SK-N-SH treated with all-trans-retinoic acid at 6 μM for 48 hours (cell line): ENCODE results near the gene FBXL14.

Source experiments
- ATAC-seq: fragments of 200-7000 bp; cut with Tn5 transposase; 3 replicates; pipeline ENCODE4 v1.9.1; 2020; ENCODE audit warnings: mild to moderate bottlenecking, moderate library complexity
- ARNTL ChIP-seq: fragments of 450-650 bp; formaldehyde crosslinking; IDR thresholded peaks from 2 replicates; pipeline ENCODE4 v1.5.0; 2020; ENCODE audit warnings: low read depth, mild to moderate bottlenecking, moderate library complexity, borderline replicate concordance
- BACH2 ChIP-seq: fragments of 250-450 bp; sonication (Bioruptor Pico); IDR thresholded peaks from 2 replicates; pipeline ENCODE4 v1.9.0; 2021; ENCODE audit warnings: mild to moderate bottlenecking, borderline replicate concordance
- CREB5 ChIP-seq: fragments of 250-450 bp; sonication (Bioruptor Pico); IDR thresholded peaks from 2 replicates; pipeline ENCODE4 v1.5.1; 2020; ENCODE audit warnings: low read depth, mild to moderate bottlenecking, moderate library complexity
- CSDC2 ChIP-seq: fragments of 250-450 bp; sonication (Bioruptor Pico); IDR thresholded peaks from 2 replicates; pipeline ENCODE4 v1.5.0; 2020; ENCODE audit warnings: mild to moderate bottlenecking, moderate library complexity
- CSRNP3 ChIP-seq: fragments of 250-450 bp; sonication (Bioruptor Pico); IDR thresholded peaks from 2 replicates; pipeline ENCODE4 v1.5.1; 2021; ENCODE audit warnings: mild to moderate bottlenecking, moderate library complexity
- ESRRG ChIP-seq: fragments of 250-450 bp; sonication (Bioruptor Pico); IDR thresholded peaks from 2 replicates; pipeline ENCODE4 v1.6.1; 2021; ENCODE audit warnings: mild to moderate bottlenecking
- GLIS3 ChIP-seq: fragments of 250-450 bp; sonication (Bioruptor Pico); IDR thresholded peaks from 2 replicates; pipeline ENCODE4 v1.5.0; 2020; ENCODE audit warnings: mild to moderate bottlenecking, moderate library complexity
- ISL1 ChIP-seq: fragments of 250-450 bp; sonication (Bioruptor Pico); IDR thresholded peaks from 2 replicates; pipeline ENCODE4 v2.1.2; 2022; ENCODE audit warnings: mild to moderate bottlenecking, moderate library complexity
- OSR1 ChIP-seq: fragments of 250-450 bp; sonication (Bioruptor Pico); IDR thresholded peaks from 2 replicates; pipeline ENCODE4 v1.8.0; 2022; ENCODE audit warnings: moderate library complexity, mild to moderate bottlenecking, inconsistent platforms
- POU6F1 ChIP-seq: fragments of 250-450 bp; sonication (Bioruptor Pico); IDR thresholded peaks from 2 replicates; pipeline ENCODE4 v1.8.0; 2021; ENCODE audit warnings: low read depth, mild to moderate bottlenecking, moderate library complexity, borderline replicate concordance
- RARB ChIP-seq: fragments of 250-450 bp; sonication (Bioruptor Pico); IDR thresholded peaks from 2 replicates; pipeline ENCODE4 v1.8.0; 2021; ENCODE audit warnings: mild to moderate bottlenecking, moderate library complexity
- SNAI2 ChIP-seq: fragments of 250-450 bp; sonication (Bioruptor Pico); IDR thresholded peaks from 2 replicates; pipeline ENCODE4 v1.5.0; 2020; ENCODE audit warnings: mild to moderate bottlenecking, moderate library complexity
- TCF4 ChIP-seq: fragments of 250-450 bp; sonication (Bioruptor Pico); IDR thresholded peaks from 2 replicates; pipeline ENCODE4 v1.8.0; 2021; ENCODE audit warnings: mild to moderate bottlenecking, moderate library complexity, borderline replicate concordance
- TOX ChIP-seq: fragments of 250-450 bp; sonication (Bioruptor Pico); IDR thresholded peaks from 2 replicates; pipeline ENCODE4 v1.8.0; 2021; ENCODE audit warnings: mild to moderate bottlenecking, moderate library complexity, borderline replicate concordance
- TSHZ2 ChIP-seq: fragments of 250-450 bp; sonication (Bioruptor Pico); IDR thresholded peaks from 2 replicates; pipeline ENCODE4 v1.5.0; 2020; ENCODE audit warnings: mild to moderate bottlenecking, moderate library complexity
- ZFP3 ChIP-seq: fragments of 250-450 bp; sonication (Bioruptor Pico); IDR thresholded peaks from 2 replicates; pipeline ENCODE4 v1.5.0; 2020; ENCODE audit warnings: mild to moderate bottlenecking, moderate library complexity
- ZFP30 ChIP-seq: fragments of 450-650 bp; formaldehyde crosslinking; IDR thresholded peaks from 2 replicates; pipeline ENCODE4 v1.5.0; 2022; ENCODE audit warnings: mild to moderate bottlenecking, moderate library complexity
- ZNF565 ChIP-seq: fragments of 450-650 bp; formaldehyde crosslinking; conservative IDR thresholded peaks from 2 replicates; pipeline ENCODE4 v1.5.0; 2020; ENCODE audit warnings: low read depth, mild to moderate bottlenecking, moderate library complexity
- ZNF70 ChIP-seq: fragments of 450-650 bp; formaldehyde crosslinking; IDR thresholded peaks from 2 replicates; pipeline ENCODE4 v1.5.0; 2020; ENCODE audit warnings: mild to moderate bottlenecking, moderate library complexity
- ZNF8 ChIP-seq: fragments of 450-650 bp; formaldehyde crosslinking; IDR thresholded peaks from 2 replicates; pipeline ENCODE4 v1.5.0; 2020; ENCODE audit warnings: mild to moderate bottlenecking, moderate library complexity

FBXL14 gene

GRCh38 chr12:1594261-1595025, at the start of gene FBXL14:
TSS of gene FBXL14 (minus strand) at chr12:1594581. CDS start at chr12:1594066, 515 bp downstream.
- ATAC-seq = peak; percentile 73
- TF ChIP-seq ZFP30 (CRISPR knock-in tag) = no peak
- no peak for TF ChIP-seq GLIS3
- TF ChIP-seq ZNF8 (CRISPR knock-in tag) = no peak
- TF ChIP-seq RARB (CRISPR knock-in tag) = no peak
- TF ChIP-seq ESRRG (CRISPR knock-in tag) = no peak
- TF ChIP-seq CSDC2 (CRISPR knock-in tag) = no peak
- TF ChIP-seq CREB5 (CRISPR knock-in tag) = no peak
- TF ChIP-seq BACH2 (CRISPR knock-in tag) = no peak
- TF ChIP-seq TCF4 (CRISPR knock-in tag) = no peak
- TF ChIP-seq TOX (CRISPR knock-in tag) = no peak
- TF ChIP-seq ZFP3 (CRISPR knock-in tag) = no peak
- TF ChIP-seq CSRNP3 (CRISPR knock-in tag) = no peak
- no peak for TF ChIP-seq SNAI2 (CRISPR knock-in tag)
- TF ChIP-seq ZNF565 = no peak
- no peak for TF ChIP-seq OSR1 (CRISPR knock-in tag)
- TF ChIP-seq TSHZ2 (CRISPR knock-in tag) = no peak
- no peak for TF ChIP-seq ISL1 (CRISPR knock-in tag)
- no peak for TF ChIP-seq ARNTL (CRISPR knock-in tag)

- peak; percentile 28 for ATAC-seq
These were observed 49.6 kb upstream of the FBXL14 start for GRCh38 chr12:1643905-1644533.

More at GRCh38 chr12:1643905-1644533, 49.6 kb upstream of the FBXL14 start:
- TF ChIP-seq OSR1 (CRISPR knock-in tag) = no peak
- no peak for TF ChIP-seq TSHZ2 (CRISPR knock-in tag)
- TF ChIP-seq ARNTL (CRISPR knock-in tag) = no peak
- TF ChIP-seq ZFP3 (CRISPR knock-in tag) = no peak
- TF ChIP-seq ZNF70 (CRISPR knock-in tag) = no peak
- no peak for TF ChIP-seq ISL1 (CRISPR knock-in tag)
- TF ChIP-seq CSRNP3 (CRISPR knock-in tag) = no peak
- TF ChIP-seq SNAI2 (CRISPR knock-in tag) = no peak
- TF ChIP-seq CSDC2 (CRISPR knock-in tag) = no peak
- no peak for TF ChIP-seq TCF4 (CRISPR knock-in tag)
- no peak for TF ChIP-seq BACH2 (CRISPR knock-in tag)
- no peak for TF ChIP-seq POU6F1 (CRISPR knock-in tag)
- no peak for TF ChIP-seq RARB (CRISPR knock-in tag)
- TF ChIP-seq ZFP30 (CRISPR knock-in tag) = no peak
- no peak for TF ChIP-seq GLIS3
- no peak for TF ChIP-seq ZNF8 (CRISPR knock-in tag)
- no peak for TF ChIP-seq ESRRG (CRISPR knock-in tag)
